LNCAP (cell line): ENCODE data around the gene SPATA13.

ENCODE experiments used
- TF ChIP-seq, protein P1 (sequence below): fragments of 450-650 bp; IDR thresholded peaks from 2 replicates; pipeline ENCODE4 v1.5.1; 2017; ENCODE audit warnings: mild to moderate bottlenecking

SPATA13 gene

GRCh38 chr13:24267274-24267673, 106.8 kb downstream of the SPATA13 start:
- TF ChIP-seq, protein P1, sequence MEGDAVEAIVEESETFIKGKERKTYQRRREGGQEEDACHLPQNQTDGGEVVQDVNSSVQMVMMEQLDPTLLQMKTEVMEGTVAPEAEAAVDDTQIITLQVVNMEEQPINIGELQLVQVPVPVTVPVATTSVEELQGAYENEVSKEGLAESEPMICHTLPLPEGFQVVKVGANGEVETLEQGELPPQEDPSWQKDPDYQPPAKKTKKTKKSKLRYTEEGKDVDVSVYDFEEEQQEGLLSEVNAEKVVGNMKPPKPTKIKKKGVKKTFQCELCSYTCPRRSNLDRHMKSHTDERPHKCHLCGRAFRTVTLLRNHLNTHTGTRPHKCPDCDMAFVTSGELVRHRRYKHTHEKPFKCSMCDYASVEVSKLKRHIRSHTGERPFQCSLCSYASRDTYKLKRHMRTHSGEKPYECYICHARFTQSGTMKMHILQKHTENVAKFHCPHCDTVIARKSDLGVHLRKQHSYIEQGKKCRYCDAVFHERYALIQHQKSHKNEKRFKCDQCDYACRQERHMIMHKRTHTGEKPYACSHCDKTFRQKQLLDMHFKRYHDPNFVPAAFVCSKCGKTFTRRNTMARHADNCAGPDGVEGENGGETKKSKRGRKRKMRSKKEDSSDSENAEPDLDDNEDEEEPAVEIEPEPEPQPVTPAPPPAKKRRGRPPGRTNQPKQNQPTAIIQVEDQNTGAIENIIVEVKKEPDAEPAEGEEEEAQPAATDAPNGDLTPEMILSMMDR: no peak

DNA sequence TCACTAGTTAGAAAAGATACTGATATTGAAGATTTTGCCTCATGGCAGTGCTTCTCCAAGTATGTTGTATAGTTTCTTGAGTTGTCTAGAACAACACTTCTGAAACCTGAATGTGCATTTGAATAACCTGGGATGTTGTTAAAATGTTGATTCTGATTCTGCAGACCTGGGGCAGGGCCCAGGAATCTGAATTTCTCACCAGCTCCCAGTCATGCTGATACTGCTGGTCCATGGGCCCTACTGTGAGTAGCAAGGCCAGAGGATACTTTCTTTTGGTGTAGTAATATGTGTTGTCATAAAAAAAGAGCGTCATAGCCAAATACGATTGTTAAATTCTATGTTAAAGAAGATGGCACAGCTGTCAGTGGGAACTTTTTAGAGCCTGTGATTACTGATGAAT, 107.3 kb downstream of the SPATA13 start:
- TF ChIP-seq, protein P1: no peak

DNA sequence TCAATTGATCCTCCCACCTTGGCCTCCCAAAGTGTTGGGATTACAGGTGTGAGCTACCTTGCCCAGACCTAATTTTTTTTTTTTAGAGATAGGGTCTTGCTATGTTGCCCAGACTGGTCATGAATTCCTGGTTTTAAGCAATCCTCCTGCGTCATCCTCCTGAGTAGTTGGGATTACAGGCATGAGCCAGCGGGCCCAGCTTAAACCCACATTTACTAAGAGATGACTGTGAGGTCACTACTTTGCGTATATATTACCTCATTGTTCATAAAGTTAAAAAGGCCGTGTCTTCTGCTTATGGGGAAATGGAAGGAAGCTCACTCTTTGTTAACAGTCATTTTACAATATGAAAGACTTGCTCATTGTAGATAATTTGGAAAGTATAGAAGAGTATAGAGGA, 109.3 kb downstream of the SPATA13 start:
- TF ChIP-seq, protein P1: no peak

DNA sequence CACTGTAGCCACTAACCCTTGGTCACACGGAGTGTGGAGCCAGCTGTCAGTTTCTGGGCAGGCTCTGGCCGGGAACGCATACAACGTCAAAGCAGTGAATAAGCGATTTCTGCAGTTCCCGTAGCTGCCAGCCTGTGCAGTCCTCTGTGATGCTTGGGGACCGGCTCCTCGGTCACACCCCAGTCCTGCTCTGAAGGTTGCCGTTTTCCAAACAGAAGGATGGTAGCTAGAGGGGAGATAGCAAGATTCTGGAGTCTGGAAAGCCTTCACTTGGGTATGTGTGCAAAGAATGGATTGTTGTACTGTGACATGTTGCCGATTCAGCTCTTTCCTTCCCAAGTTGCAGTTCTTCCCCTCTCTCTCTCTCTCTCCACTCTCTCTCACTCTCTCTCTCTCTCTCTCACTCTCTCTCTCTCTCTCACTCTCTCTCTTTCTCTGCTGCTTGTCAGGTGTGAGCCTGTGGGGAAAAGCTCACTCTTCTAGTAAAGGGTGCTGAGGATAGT, 110.2 kb downstream of the SPATA13 start:
- TF ChIP-seq, protein P1: no peak

GRCh38 chr13:24271231-24271600, 110.7 kb downstream of the SPATA13 start:
- TF ChIP-seq, protein P1: no peak

GRCh38 chr13:24271601-24272451, 111.3 kb downstream of the SPATA13 start:
- TF ChIP-seq, protein P1: no peak

- TF ChIP-seq, protein P1: no peak
Measured at GRCh38 chr13:24272452-24273161, 112.1 kb downstream of the SPATA13 start.
